Raji (cell line): Measurements from ENCODE around the gene SMIM10L2A.

Experiments used
- POLR2A ChIP-seq: IDR thresholded peaks from 2 replicates; pipeline ENCODE4 v1.6.1; 2011; ENCODE audit warnings: low read depth, low read length, control low read depth; ENCODE audit not compliant: insufficient read depth

Gene SMIM10L2A

GRCh38 chrX:135435139-135435922 is 13.6 kb downstream of the SMIM10L2A start:
- no peak for TF ChIP-seq POLR2A

GRCh38 chrX:135435933-135436332 is 14.2 kb downstream of the SMIM10L2A start:
- no peak for TF ChIP-seq POLR2A

GRCh38 chrX:135436456-135436855 is 14.7 kb downstream of the SMIM10L2A start:
- TF ChIP-seq POLR2A, result no peak

- TF ChIP-seq POLR2A, result no peak
Measured at GRCh38 chrX:135436966-135437866, 15.5 kb downstream of the SMIM10L2A start.

GRCh38 chrX:135437867-135438733 is 16.4 kb downstream of the SMIM10L2A start:
- no peak for TF ChIP-seq POLR2A

- no peak for TF ChIP-seq POLR2A
Measured at GRCh38 chrX:135438734-135439043, 16.9 kb downstream of the SMIM10L2A start.

- no peak for TF ChIP-seq POLR2A
Measured at GRCh38 chrX:135449637-135450550, 28.1 kb downstream of the SMIM10L2A start.

- no peak for TF ChIP-seq POLR2A
Measured at GRCh38 chrX:135453381-135453780, 31.6 kb downstream of the SMIM10L2A start.

- no peak for TF ChIP-seq POLR2A
Measured at GRCh38 chrX:135454816-135455215, 33.1 kb downstream of the SMIM10L2A start.

- no peak for TF ChIP-seq POLR2A
Measured at GRCh38 chrX:135463937-135464336, 42.2 kb downstream of the SMIM10L2A start.

GRCh38 chrX:135476378-135476777 is 54.6 kb downstream of the SMIM10L2A start:
- no peak for TF ChIP-seq POLR2A

GRCh38 chrX:135477576-135477975 is 55.8 kb downstream of the SMIM10L2A start:
- TF ChIP-seq POLR2A, result no peak
